BJ (cell line): ENCODE results near the gene PRM2. TPM values are rescaled to one million over a fixed set of nuclear protein-coding genes. Genes with fewer than 3 reads are reported as not detected.

Source experiments
- CTCF ChIA-PET: fragments of 350-600 bp; formaldehyde crosslinking; extraction: SDS; loops from one replicate; lab custom pipeline; 2021; ENCODE audit warnings: antibody characterized with exemption, inconsistent platforms; lab: Yijun Ruan, JAX
- POLR2A ChIA-PET: fragments of 300-600 bp; sonication (Branson Sonifier 250); formaldehyde crosslinking; extraction: SDS; loops from one replicate; lab custom pipeline; 2021; ENCODE audit warnings: antibody characterized with exemption; lab: Charles Lee
- DNase-seq: peaks from one replicate; pipeline ENCODE4 v3.0.0-alpha.2; 2011; ENCODE audit warnings: low read depth
- H3K27me3 ChIP-seq: 2 replicates; pipeline ENCODE4 v1.6.0; 2011; ENCODE audit warnings: low read length; ENCODE audit not compliant: control insufficient read depth, insufficient read depth
- H3K36me3 ChIP-seq: 2 replicates; pipeline ENCODE4 v1.5.1; 2011; ENCODE audit warnings: low read length; ENCODE audit not compliant: control insufficient read depth, insufficient read depth
- H3K4me3 ChIP-seq: 2 replicates; pipeline ENCODE4 v1.5.1; 2011; ENCODE audit warnings: low read depth, mild to moderate bottlenecking, control low read depth, low read length
- polyA plus RNA-seq: library from polyadenylated mRNA; depleted of rRNA; stranded (reverse); fragments of >200 nt; gene quantifications from 2 replicates; pipeline ENCODE4 v1.2.3, GENCODE V29; 2011
- TF ChIP-seq, protein P1 (sequence below): IDR thresholded peaks from 2 replicates; pipeline ENCODE4 v1.5.1; 2011; ENCODE audit warnings: low read depth, mild to moderate bottlenecking, control low read depth, inconsistent platforms, low read length, moderate library complexity; ENCODE audit not compliant: insufficient read depth

PRM2 gene
- polyA plus RNA-seq, 1 experiment = not detected

DNA sequence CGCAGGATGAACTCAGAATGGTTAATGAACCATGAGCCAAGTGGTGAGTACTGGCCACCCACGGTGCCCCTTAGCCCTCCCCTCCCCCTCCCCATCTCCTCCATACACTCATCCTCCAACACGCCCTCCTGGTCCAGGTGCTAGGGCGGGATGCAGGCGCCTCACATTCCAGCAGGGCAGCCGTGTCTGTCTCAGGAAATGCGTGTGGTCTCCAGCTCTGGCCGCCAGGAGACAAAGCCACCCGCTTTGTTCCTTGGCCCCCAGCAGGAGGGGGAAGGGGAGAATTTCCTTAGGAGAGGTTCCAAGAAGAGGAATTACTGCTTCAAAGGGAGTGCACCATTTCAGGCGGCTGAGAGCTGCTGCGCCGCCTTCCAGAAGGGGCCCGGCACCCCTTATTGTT is 39.2 kb upstream of the PRM2 start:
- POLR2A ChIA-PET = no interaction called here
- H3K27me3 ChIP-seq = no peaks in the 10 kb centered on the region
- DNase-seq = peak; percentile 18
- TF ChIP-seq, protein P1, sequence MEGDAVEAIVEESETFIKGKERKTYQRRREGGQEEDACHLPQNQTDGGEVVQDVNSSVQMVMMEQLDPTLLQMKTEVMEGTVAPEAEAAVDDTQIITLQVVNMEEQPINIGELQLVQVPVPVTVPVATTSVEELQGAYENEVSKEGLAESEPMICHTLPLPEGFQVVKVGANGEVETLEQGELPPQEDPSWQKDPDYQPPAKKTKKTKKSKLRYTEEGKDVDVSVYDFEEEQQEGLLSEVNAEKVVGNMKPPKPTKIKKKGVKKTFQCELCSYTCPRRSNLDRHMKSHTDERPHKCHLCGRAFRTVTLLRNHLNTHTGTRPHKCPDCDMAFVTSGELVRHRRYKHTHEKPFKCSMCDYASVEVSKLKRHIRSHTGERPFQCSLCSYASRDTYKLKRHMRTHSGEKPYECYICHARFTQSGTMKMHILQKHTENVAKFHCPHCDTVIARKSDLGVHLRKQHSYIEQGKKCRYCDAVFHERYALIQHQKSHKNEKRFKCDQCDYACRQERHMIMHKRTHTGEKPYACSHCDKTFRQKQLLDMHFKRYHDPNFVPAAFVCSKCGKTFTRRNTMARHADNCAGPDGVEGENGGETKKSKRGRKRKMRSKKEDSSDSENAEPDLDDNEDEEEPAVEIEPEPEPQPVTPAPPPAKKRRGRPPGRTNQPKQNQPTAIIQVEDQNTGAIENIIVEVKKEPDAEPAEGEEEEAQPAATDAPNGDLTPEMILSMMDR = peak; percentile 25; the same call in 1 of the 2 replicates
- CTCF ChIA-PET = interaction anchor here (1.0 kb wide), 1 partner anchor 351 kb away, joined by 3 read pairs; no protein-coding TSS in a partner anchor
- H3K4me3 ChIP-seq = no peak overlapping the region
- no peaks in the 10 kb centered on the region; the same call in 1 of the 2 replicates for H3K36me3 ChIP-seq

DNA sequence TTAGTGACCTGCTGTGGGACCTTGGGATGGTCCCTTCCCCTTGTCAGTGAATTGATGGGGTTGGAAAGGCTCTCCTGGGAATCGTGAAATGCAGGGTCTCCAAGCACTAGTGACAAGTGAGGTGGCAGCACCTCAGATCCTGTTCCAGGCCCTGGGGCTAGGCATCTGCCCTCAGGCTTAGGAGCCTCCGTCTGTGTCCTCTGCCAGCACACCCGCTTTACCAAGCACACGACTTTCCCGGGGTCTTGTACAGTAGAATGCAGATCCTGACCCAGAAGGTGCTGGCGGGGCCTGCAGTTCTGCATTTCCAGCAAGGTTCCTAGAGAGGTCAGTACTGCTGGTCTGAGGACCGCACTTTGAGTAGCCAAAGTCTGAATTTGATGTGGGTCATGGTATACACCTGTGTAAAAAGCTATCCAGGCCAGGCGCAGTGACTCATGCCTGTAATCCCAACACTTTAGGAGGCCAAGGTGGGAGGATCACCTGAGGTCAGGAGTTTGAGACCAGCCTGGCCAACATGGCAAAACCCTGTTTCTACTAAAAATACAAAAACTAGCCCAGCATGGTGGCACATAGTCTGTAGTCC is 38.1 kb upstream of the PRM2 start:
- no peak for DNase-seq
- POLR2A ChIA-PET = no interaction called here
- H3K36me3 ChIP-seq = no peaks in the 10 kb centered on the region; the same call in 1 of the 2 replicates
- CTCF ChIA-PET = interaction anchor here (1.0 kb wide), 1 partner anchor 350 kb away, joined by 3 read pairs; no protein-coding TSS in a partner anchor
- TF ChIP-seq, protein P1 = no peak
- no peaks in the 10 kb centered on the region for H3K27me3 ChIP-seq
- no peak overlapping the region for H3K4me3 ChIP-seq

DNA sequence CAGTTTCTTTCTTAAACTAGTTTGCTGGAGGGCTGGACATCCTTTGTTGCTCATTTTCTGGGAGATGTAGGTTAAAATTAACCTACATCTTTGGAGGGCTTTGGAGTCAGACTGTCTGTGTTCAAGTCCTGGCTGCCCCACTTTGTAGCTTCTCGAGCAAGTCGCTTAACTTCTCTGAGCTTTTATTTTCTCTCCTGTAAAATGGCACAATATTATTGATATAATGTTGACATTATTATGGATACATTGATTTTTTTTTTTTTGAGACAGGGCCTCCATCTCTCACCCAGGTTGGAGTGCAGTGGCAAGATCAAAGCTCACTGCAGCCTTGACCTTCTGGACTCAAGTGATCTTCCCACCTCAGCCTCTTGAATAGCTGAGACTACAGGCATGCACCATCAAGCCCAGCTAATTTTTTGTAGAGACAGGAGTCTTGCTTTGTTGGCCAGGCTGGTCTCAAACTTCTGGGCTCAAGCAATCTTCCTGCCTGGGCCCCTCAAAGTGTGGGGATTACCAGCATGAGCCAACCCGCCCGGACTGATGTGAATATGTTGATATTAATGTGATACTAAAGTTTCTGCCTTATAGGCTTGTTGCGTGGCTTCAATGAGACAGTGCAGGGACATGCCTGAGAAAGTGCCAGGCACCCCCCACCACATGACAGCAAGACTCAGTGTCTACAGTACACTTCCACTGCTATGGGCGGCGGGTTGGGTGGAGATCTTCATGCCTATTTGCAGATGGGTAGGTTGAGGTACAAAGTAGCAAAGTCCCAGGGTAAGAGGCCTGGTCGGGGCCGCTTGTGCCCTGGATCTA is 37.4 kb upstream of the PRM2 start:
- DNase-seq = no peak
- POLR2A ChIA-PET = no interaction called here
- TF ChIP-seq, protein P1 = no peak
- Histone ChIP-seq H3K4me3 (no peak overlapping the region), H3K27me3 (no peaks in the 10 kb centered on the region), H3K36me3 (no peaks in the 10 kb centered on the region)
- CTCF ChIA-PET = no interaction called here

DNA sequence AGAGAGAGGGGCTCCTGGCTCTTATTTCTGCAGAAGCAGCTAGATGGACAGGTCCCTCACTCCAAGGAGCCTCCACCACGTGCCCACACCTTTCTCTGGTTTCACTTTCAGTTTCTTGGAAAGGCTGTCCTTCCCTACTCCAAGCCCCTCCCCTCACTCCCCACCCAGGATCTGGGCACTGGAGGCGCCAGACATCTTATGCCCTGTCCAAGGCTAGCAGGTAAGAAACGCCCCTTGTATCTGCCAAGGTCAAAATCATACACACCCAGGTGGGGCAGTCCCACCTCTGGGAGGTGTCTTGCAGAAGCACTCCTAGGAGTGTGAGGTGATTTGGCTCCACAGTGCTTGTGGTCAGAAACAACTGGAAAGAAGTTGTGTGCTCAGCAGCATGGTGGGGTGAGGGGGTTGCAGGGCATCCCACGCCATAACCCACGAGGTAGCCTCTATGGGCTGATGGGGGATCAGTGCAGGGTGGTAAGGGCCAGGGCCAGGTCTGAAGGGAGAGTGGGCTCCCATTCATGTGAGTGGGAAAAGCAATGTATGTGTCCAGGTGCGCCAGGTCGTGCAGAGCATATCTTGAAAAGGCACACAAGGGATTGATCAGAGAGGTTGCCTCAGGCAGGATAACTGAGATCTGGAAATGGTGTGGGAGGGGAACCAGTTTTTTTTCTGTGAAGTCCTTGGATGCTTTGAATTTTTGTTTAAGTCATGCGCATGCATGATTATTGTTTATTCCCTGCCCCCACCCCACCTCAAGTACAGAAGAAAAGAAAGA is 36.6 kb upstream of the PRM2 start:
- TF ChIP-seq, protein P1 = no peak
- ChIA-PET CTCF (no interaction called here), POLR2A (no interaction called here)
- Histone ChIP-seq H3K36me3 (no peaks in the 10 kb centered on the region), H3K27me3 (no peaks in the 10 kb centered on the region), H3K4me3 (no peak overlapping the region)
- peak; percentile 52 for DNase-seq
